ENCODE data around the gene TRAPPC8. TPM values are rescaled to one million over a fixed set of nuclear protein-coding genes. Genes with fewer than 3 reads are reported as not detected.

TRAPPC8 gene
- total and polyA plus RNA-seq, 10 of the 15 experiments (the other 5 are each of a cell fraction or from before 2014, with no cell fraction given), result 13.0 to 75.4 (median 24.8) TPM

GRCh38 chr18:31970617-31971016 is 27.7 kb upstream of the TRAPPC8 start:
- no peak for FAIRE-seq
- 31% methylated on average over 3 of the region's 3 CpGs for WGBS (ENCODE audit: insufficient coverage, insufficient replicate concordance, low lambda C conversion rate, missing lambda C conversion rate)
- BruUV-seq (replicated peaks), result no TSS peak

More at GRCh38 chr18:31970617-31971016, 27.7 kb upstream of the TRAPPC8 start:
- in situ Hi-C loops (cut with MboI), result no loop called here
- ATAC-seq (no peak), DNase-seq (ENCODE audit: low read depth, low spot score) (no peak)
- intact Hi-C loops (cut with micrococcal nuclease; ENCODE audit: unreplicated experiment), result loop anchor here (10.0 kb wide), 1 partner anchor 546 kb away; no protein-coding TSS in a partner anchor
- H4K20me1 ChIP-seq (ENCODE audit: control insufficient read depth, insufficient read depth), result no peaks in the 10 kb centered on the region
- ChIA-PET POLR2A (no interaction called here), CTCF (interaction anchor here (0.8 to 1.2 kb wide), 3 partner anchors 151 to 530 kb away, joined by 3 to 4 read pairs (median 3); no protein-coding TSS in a partner anchor), RAD21 (ENCODE audit: unreplicated experiment) (no interaction called here), SMC1A (ENCODE audit: uncharacterized antibody, unreplicated experiment) (interaction anchor here (1.3 kb wide), 1 partner anchor 22 kb away, joined by 3 read pairs; no protein-coding TSS in a partner anchor)
- H3K79me2 ChIP-seq (ENCODE audit: control insufficient read depth, insufficient read depth, low read length), result no peaks in the 10 kb centered on the region
- H3K4me1 ChIP-seq (ENCODE audit: control insufficient read depth, insufficient read depth, low read length), result no peaks in the 10 kb centered on the region
- no peak overlapping the region for H3K4me3 ChIP-seq
- no peak overlapping the region for H2AFZ ChIP-seq (ENCODE audit: control insufficient read depth, low read depth, low read length)
- H3K27me3 ChIP-seq (replicated peaks in 1 of 2; ENCODE audit: control insufficient read depth in 2 of 2, insufficient read depth in 2 of 2, low read length in 1 of 2), result no peaks in the 10 kb centered on the region; a peak in 1 of 4 replicates
- H3K36me3 ChIP-seq (ENCODE audit: control insufficient read depth in 2 of 2, insufficient read depth in 2 of 2, low read length in 1 of 2), result no peaks in the 10 kb centered on the region
- H3K9me3 ChIP-seq (replicated peaks; ENCODE audit: control insufficient read depth, insufficient read depth, low read length), result peaks cover 9% of the 10 kb centered on the region; the same call in 2 of the 3 replicates
- TF ChIP-seq MEF2A (IDR thresholded peaks at IDR 0.05; ENCODE audit: insufficient read depth, low read depth, low read length) (no peak), PBX3 (IDR thresholded peaks at IDR 0.05; ENCODE audit: insufficient replicate concordance, low read depth, low read length) (no peak), MYC (IDR thresholded peaks at IDR 0.05; ENCODE audit: insufficient read depth, insufficient read length, insufficient replicate concordance, low read length, severe bottlenecking) (no peak), HDAC2 (IDR thresholded peaks at IDR 0.05) (no peak), BCLAF1 (IDR thresholded peaks at IDR 0.05) (no peak), TCF12 (IDR thresholded peaks at IDR 0.05; ENCODE audit: low read depth, low read length) (no peak), PML (IDR thresholded peaks at IDR 0.05; ENCODE audit: low read length) (no peak)
- H3K4me2 ChIP-seq (ENCODE audit: control insufficient read depth, insufficient read depth), result no peak overlapping the region
- no peak overlapping the region for H3K9ac ChIP-seq (ENCODE audit: control insufficient read depth, insufficient read depth, low read length)
- H3K27ac ChIP-seq (ENCODE audit: control insufficient read depth, insufficient read depth), result no peak overlapping the region
